ENCODE data around the gene CBLN3. TPM values are rescaled to one million over a fixed set of nuclear protein-coding genes. Genes with fewer than 3 reads are reported as not detected.

CBLN3 gene
- total and polyA plus RNA-seq, 4 donors, result 0.07 to 0.79 (median 0.46) TPM

GRCh38 chr14:24435192-24435810 lies 5.8 kb upstream of the CBLN3 start:
- H3K27me3 ChIP-seq (ENCODE audit: control insufficient read depth in 4 of 4, insufficient read depth in 4 of 4, low read length in 3 of 4), result no peaks in the 10 kb centered on the region
- peak overlapping the region in 1 of 2 donors; percentile 3 for H3K9ac ChIP-seq (ENCODE audit: low read depth in 1 of 2, low read length in 2 of 2)
- no peak for TF ChIP-seq HNF4A (conservative IDR thresholded peaks at IDR 0.05)
- TF ChIP-seq GABPA (IDR thresholded peaks at IDR 0.05 in 1 of 2, conservative IDR thresholded peaks at IDR 0.05 in 1 of 2), result no peak
- TF ChIP-seq NR2F2 (IDR thresholded peaks at IDR 0.05), result no peak
- no peak for TF ChIP-seq RAD21 (IDR thresholded peaks at IDR 0.05)
- peaks cover 14 to 54% (median 42%) of the 10 kb centered on the region in 4 donors for H3K36me3 ChIP-seq (ENCODE audit: control insufficient read depth in 4 of 4, insufficient read depth in 3 of 4, low read depth in 1 of 4, low read length in 3 of 4)
- no peaks in the 10 kb centered on the region for H3K9me3 ChIP-seq (ENCODE audit: control insufficient read depth in 4 of 4, low read length in 3 of 4)
- no peak overlapping the region for H3K27ac ChIP-seq (ENCODE audit: low read depth in 1 of 2, low read length in 2 of 2)
- DNase-seq (ENCODE audit: low spot score), result no peak
- no peak overlapping the region for H3K4me3 ChIP-seq (ENCODE audit: low read depth in 1 of 3, low read length in 3 of 3)
- peaks cover 2 to 60% (median 44%) of the 10 kb centered on the region in 4 donors for H3K4me1 ChIP-seq (ENCODE audit: control insufficient read depth in 4 of 4, insufficient read depth in 4 of 4, low read length in 3 of 4)
- WGBS, result 86% methylated on average over 2 of the region's 2 CpGs

- WGBS, result 94% methylated on average over 3 of the region's 3 CpGs
- DNase-seq (ENCODE audit: low spot score), result no peak
- Histone ChIP-seq H3K4me1 (ENCODE audit: control insufficient read depth in 4 of 4, insufficient read depth in 4 of 4, low read length in 3 of 4) (peaks cover 2 to 55% (median 42%) of the 10 kb centered on the region in 4 donors), H3K9ac (ENCODE audit: low read depth in 1 of 2, low read length in 2 of 2) (no peak overlapping the region), H3K9me3 (ENCODE audit: control insufficient read depth in 4 of 4, low read length in 3 of 4) (no peaks in the 10 kb centered on the region), H3K27ac (ENCODE audit: low read depth in 1 of 2, low read length in 2 of 2) (no peak overlapping the region), H3K36me3 (ENCODE audit: control insufficient read depth in 4 of 4, insufficient read depth in 3 of 4, low read depth in 1 of 4, low read length in 3 of 4) (peaks cover 13 to 49% (median 36%) of the 10 kb centered on the region in 4 donors), H3K4me3 (ENCODE audit: low read depth in 1 of 3, low read length in 3 of 3) (no peak overlapping the region), H3K27me3 (ENCODE audit: control insufficient read depth in 4 of 4, insufficient read depth in 4 of 4, low read length in 3 of 4) (no peaks in the 10 kb centered on the region)
- TF ChIP-seq, protein P1, sequence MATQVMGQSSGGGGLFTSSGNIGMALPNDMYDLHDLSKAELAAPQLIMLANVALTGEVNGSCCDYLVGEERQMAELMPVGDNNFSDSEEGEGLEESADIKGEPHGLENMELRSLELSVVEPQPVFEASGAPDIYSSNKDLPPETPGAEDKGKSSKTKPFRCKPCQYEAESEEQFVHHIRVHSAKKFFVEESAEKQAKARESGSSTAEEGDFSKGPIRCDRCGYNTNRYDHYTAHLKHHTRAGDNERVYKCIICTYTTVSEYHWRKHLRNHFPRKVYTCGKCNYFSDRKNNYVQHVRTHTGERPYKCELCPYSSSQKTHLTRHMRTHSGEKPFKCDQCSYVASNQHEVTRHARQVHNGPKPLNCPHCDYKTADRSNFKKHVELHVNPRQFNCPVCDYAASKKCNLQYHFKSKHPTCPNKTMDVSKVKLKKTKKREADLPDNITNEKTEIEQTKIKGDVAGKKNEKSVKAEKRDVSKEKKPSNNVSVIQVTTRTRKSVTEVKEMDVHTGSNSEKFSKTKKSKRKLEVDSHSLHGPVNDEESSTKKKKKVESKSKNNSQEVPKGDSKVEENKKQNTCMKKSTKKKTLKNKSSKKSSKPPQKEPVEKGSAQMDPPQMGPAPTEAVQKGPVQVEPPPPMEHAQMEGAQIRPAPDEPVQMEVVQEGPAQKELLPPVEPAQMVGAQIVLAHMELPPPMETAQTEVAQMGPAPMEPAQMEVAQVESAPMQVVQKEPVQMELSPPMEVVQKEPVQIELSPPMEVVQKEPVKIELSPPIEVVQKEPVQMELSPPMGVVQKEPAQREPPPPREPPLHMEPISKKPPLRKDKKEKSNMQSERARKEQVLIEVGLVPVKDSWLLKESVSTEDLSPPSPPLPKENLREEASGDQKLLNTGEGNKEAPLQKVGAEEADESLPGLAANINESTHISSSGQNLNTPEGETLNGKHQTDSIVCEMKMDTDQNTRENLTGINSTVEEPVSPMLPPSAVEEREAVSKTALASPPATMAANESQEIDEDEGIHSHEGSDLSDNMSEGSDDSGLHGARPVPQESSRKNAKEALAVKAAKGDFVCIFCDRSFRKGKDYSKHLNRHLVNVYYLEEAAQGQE (IDR thresholded peaks at IDR 0.05), result no peak
- TF ChIP-seq EGR1 (IDR thresholded peaks at IDR 0.05; ENCODE audit: low read depth in 2 of 2) (no peak), MAX (IDR thresholded peaks at IDR 0.05) (no peak), RAD21 (IDR thresholded peaks at IDR 0.05) (no peak), HNF4G (IDR thresholded peaks at IDR 0.05) (no peak), RXRA (IDR thresholded peaks at IDR 0.05) (no peak), YY1 (IDR thresholded peaks at IDR 0.05) (no peak), TAF1 (conservative IDR thresholded peaks at IDR 0.05) (no peak), JUND (IDR thresholded peaks at IDR 0.05) (no peak), ATF3 (IDR thresholded peaks at IDR 0.05) (no peak), GABPA (IDR thresholded peaks at IDR 0.05 in 1 of 2, conservative IDR thresholded peaks at IDR 0.05 in 1 of 2) (no peak), SP1 (IDR thresholded peaks at IDR 0.05) (no peak), HNF4A (conservative IDR thresholded peaks at IDR 0.05) (no peak), FOXA2 (IDR thresholded peaks at IDR 0.05) (no peak), CTCF (IDR thresholded peaks at IDR 0.05; ENCODE audit: low read depth, low read length, missing input control) (no peak), FOXA1 (IDR thresholded peaks at IDR 0.05) (no peak)
- TF ChIP-seq, protein P2, sequence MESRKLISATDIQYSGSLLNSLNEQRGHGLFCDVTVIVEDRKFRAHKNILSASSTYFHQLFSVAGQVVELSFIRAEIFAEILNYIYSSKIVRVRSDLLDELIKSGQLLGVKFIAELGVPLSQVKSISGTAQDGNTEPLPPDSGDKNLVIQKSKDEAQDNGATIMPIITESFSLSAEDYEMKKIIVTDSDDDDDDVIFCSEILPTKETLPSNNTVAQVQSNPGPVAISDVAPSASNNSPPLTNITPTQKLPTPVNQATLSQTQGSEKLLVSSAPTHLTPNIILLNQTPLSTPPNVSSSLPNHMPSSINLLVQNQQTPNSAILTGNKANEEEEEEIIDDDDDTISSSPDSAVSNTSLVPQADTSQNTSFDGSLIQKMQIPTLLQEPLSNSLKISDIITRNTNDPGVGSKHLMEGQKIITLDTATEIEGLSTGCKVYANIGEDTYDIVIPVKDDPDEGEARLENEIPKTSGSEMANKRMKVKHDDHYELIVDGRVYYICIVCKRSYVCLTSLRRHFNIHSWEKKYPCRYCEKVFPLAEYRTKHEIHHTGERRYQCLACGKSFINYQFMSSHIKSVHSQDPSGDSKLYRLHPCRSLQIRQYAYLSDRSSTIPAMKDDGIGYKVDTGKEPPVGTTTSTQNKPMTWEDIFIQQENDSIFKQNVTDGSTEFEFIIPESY (IDR thresholded peaks at IDR 0.05), result no peak
These were observed 5.2 kb upstream of the CBLN3 start for GRCh38 chr14:24434676-24435075.
